ENCODE data around the gene DLG5. TPM values are rescaled to one million over a fixed set of nuclear protein-coding genes. Genes with fewer than 3 reads are reported as not detected.

DLG5 gene
- total RNA-seq, 1 experiment from 2014 or later: 81.7 TPM

DNA sequence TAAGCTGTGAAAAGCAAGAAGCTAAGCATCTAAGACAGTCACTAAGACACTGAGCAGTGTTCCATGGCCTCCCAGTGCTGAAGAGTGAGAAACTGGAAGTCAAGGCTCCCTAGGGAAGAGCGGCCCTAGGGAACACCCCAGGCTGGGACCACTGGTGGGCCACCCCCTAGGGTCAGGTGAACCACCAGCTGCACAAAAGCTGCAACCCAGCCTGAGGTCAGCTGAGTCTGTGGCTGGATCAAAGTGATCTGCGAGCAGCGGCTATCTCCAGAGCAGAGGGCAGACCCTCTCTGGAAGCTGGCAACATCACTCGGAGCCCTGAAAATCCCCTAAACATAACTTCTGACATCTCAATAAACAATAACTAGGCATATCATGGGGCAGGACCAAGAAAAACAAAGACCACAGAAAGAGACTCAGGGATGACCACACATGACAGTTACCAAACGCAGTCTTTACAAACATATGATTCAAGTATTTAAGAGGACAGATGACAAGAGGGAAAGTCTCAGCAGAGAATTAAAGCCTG lies 125.8 kb downstream of the DLG5 start:
- no peaks in the 10 kb centered on the region for H3K9me2 ChIP-seq (ENCODE audit: insufficient read depth)
- CTCF ChIA-PET: interaction anchor here (0.5 kb wide), 1 partner anchor 81 kb away, joined by 15 read pairs; no protein-coding TSS in a partner anchor
- no peaks in the 10 kb centered on the region for H3K9me3 ChIP-seq (ENCODE audit: insufficient read depth, low read depth)
- no peaks in the 10 kb centered on the region for H3K79me2 ChIP-seq (ENCODE audit: low read depth)
- no peak for DNase-seq
- intact Hi-C loops (cut with micrococcal nuclease; ENCODE audit: unreplicated experiment): no loop called here
- H3K4me1 ChIP-seq (replicated peaks; ENCODE audit: insufficient read depth): peaks cover 6% of the 10 kb centered on the region; the same call in 1 of the 2 replicates
- peaks cover 24% of the 10 kb centered on the region; the same call in 1 of the 2 replicates for H3K36me3 ChIP-seq (ENCODE audit: low read depth)
- no peaks in the 10 kb centered on the region for H4K20me1 ChIP-seq (ENCODE audit: insufficient read depth)
- no peak overlapping the region for H3K4me2 ChIP-seq
- POLR2A ChIA-PET (ENCODE audit: unreplicated experiment): no interaction called here
- H3F3A ChIP-seq (ENCODE audit: insufficient read depth, low read depth): no peaks in the 10 kb centered on the region
- no peak overlapping the region for H3K4me3 ChIP-seq
- no peaks in the 10 kb centered on the region for H3K27me3 ChIP-seq (ENCODE audit: insufficient read depth, low read depth)
- no peak overlapping the region for H2AFZ ChIP-seq
- TF ChIP-seq, protein P1, sequence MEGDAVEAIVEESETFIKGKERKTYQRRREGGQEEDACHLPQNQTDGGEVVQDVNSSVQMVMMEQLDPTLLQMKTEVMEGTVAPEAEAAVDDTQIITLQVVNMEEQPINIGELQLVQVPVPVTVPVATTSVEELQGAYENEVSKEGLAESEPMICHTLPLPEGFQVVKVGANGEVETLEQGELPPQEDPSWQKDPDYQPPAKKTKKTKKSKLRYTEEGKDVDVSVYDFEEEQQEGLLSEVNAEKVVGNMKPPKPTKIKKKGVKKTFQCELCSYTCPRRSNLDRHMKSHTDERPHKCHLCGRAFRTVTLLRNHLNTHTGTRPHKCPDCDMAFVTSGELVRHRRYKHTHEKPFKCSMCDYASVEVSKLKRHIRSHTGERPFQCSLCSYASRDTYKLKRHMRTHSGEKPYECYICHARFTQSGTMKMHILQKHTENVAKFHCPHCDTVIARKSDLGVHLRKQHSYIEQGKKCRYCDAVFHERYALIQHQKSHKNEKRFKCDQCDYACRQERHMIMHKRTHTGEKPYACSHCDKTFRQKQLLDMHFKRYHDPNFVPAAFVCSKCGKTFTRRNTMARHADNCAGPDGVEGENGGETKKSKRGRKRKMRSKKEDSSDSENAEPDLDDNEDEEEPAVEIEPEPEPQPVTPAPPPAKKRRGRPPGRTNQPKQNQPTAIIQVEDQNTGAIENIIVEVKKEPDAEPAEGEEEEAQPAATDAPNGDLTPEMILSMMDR (conservative IDR thresholded peaks at IDR 0.05): no peak
- TF ChIP-seq EZH2 (IDR thresholded peaks at IDR 0.05; ENCODE audit: low read depth): no peak
- H3K27ac ChIP-seq: no peak overlapping the region
- no TSS peak for BruUV-seq (replicated peaks)

DNA sequence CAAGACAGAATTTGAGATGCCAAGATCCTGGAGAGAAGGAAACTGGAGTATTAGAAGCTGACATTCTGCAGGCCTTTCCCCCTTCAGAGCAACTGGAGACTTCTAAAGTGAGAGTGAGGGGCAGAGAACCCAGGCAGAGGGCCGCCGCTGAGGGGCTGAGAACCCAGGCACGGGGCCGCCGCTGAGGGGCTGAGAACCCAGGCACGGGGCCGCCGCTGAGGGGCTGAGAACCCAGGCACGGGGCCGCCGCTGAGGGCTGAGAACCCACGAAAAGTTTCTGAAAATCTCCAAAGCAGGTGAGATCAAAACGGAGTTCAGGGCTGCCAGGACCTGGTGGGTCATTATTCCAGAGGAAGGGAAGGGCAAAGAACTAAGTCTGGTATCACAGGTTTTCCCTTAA lies 126.2 kb downstream of the DLG5 start:
- Histone ChIP-seq H4K20me1 (ENCODE audit: insufficient read depth) (no peaks in the 10 kb centered on the region), H3K4me1 (replicated peaks; ENCODE audit: insufficient read depth) (peaks cover 6% of the 10 kb centered on the region; the same call in 1 of the 2 replicates), H3F3A (ENCODE audit: insufficient read depth, low read depth) (no peaks in the 10 kb centered on the region), H3K79me2 (ENCODE audit: low read depth) (no peaks in the 10 kb centered on the region), H3K4me2 (no peak overlapping the region), H3K27me3 (ENCODE audit: insufficient read depth, low read depth) (no peaks in the 10 kb centered on the region), H3K27ac (no peak overlapping the region), H3K9me2 (ENCODE audit: insufficient read depth) (no peaks in the 10 kb centered on the region), H3K9me3 (ENCODE audit: insufficient read depth, low read depth) (no peaks in the 10 kb centered on the region), H2AFZ (no peak overlapping the region), H3K4me3 (no peak overlapping the region), H3K36me3 (ENCODE audit: low read depth) (peaks cover 19% of the 10 kb centered on the region; the same call in 1 of the 2 replicates)
- TF ChIP-seq, protein P1 (conservative IDR thresholded peaks at IDR 0.05): no peak
- no peak for TF ChIP-seq EZH2 (IDR thresholded peaks at IDR 0.05; ENCODE audit: low read depth)
- POLR2A ChIA-PET (ENCODE audit: unreplicated experiment): no interaction called here
- DNase-seq: no peak
- intact Hi-C loops (cut with micrococcal nuclease; ENCODE audit: unreplicated experiment): no loop called here
- BruUV-seq (replicated peaks): no TSS peak
- CTCF ChIA-PET: interaction anchor here (0.5 kb wide), 1 partner anchor 80 kb away, joined by 15 read pairs; no protein-coding TSS in a partner anchor

DNA sequence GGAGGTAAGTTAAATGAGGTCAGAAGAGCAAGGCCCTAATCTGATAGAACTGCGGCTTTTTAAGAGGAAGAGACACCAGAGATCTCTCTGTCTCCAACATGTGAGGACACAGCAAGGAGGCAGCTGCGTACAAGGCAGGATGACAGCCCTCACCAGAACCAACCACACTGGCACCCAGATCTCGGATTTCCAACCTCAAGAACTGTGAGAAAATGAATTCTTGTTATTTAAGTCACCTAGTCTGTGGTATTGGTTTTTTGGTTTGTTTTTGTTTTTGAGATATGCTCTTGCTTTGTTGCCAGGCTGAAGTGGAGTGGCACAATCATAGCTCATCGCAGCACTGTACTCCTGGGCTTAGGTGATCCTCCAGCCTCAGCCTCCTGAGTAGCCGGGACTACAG lies 127.2 kb downstream of the DLG5 start:
- Histone ChIP-seq H3K4me3 (no peak overlapping the region), H3K9me2 (ENCODE audit: insufficient read depth) (no peaks in the 10 kb centered on the region), H3K4me1 (replicated peaks; ENCODE audit: insufficient read depth) (peaks cover 6% of the 10 kb centered on the region; the same call in 1 of the 2 replicates), H4K20me1 (ENCODE audit: insufficient read depth) (no peaks in the 10 kb centered on the region), H2AFZ (no peak overlapping the region), H3F3A (ENCODE audit: insufficient read depth, low read depth) (no peaks in the 10 kb centered on the region), H3K36me3 (ENCODE audit: low read depth) (peaks cover 18% of the 10 kb centered on the region; the same call in 1 of the 2 replicates), H3K27me3 (ENCODE audit: insufficient read depth, low read depth) (no peaks in the 10 kb centered on the region), H3K79me2 (ENCODE audit: low read depth) (no peaks in the 10 kb centered on the region), H3K9me3 (ENCODE audit: insufficient read depth, low read depth) (no peaks in the 10 kb centered on the region), H3K4me2 (no peak overlapping the region), H3K27ac (no peak overlapping the region)
- TF ChIP-seq, protein P1 (conservative IDR thresholded peaks at IDR 0.05): no peak
- no peak for TF ChIP-seq EZH2 (IDR thresholded peaks at IDR 0.05; ENCODE audit: low read depth)
- ChIA-PET POLR2A (ENCODE audit: unreplicated experiment) (no interaction called here), CTCF (no interaction called here)
- no peak for DNase-seq
- intact Hi-C loops (cut with micrococcal nuclease; ENCODE audit: unreplicated experiment): no loop called here
- no TSS peak for BruUV-seq (replicated peaks)

All from PC-9 (cell line).